ENCODE data around the gene ALDH3B1.

The ALDH3B1 gene

GRCh38 chr11:68051191-68052136, 41.3 kb downstream of the ALDH3B1 start:
- DNase-seq (ENCODE audit: extremely low read depth, low read depth): no peak
- TF ChIP-seq CTCF (IDR thresholded peaks at IDR 0.05; ENCODE audit: low read depth, low read length): no peak

GRCh38 chr11:68052137-68052873, 42.2 kb downstream of the ALDH3B1 start:
- no peak for DNase-seq (ENCODE audit: extremely low read depth, low read depth)
- TF ChIP-seq CTCF (IDR thresholded peaks at IDR 0.05; ENCODE audit: low read depth, low read length): no peak

- no peak for DNase-seq (ENCODE audit: extremely low read depth, low read depth)
- TF ChIP-seq CTCF (IDR thresholded peaks at IDR 0.05; ENCODE audit: low read depth, low read length): no peak
These were observed 43.0 kb downstream of the ALDH3B1 start for GRCh38 chr11:68053117-68053516.

- DNase-seq (ENCODE audit: extremely low read depth, low read depth): no peak
- no peak for TF ChIP-seq CTCF (IDR thresholded peaks at IDR 0.05; ENCODE audit: low read depth, low read length)
These were observed 44.1 kb downstream of the ALDH3B1 start for GRCh38 chr11:68053981-68054812.

- DNase-seq (ENCODE audit: extremely low read depth, low read depth): no peak
- TF ChIP-seq CTCF (IDR thresholded peaks at IDR 0.05; ENCODE audit: low read depth, low read length): no peak
These were observed 46.5 kb downstream of the ALDH3B1 start for GRCh38 chr11:68056317-68057285.

- no peak for DNase-seq (ENCODE audit: extremely low read depth, low read depth)
- TF ChIP-seq CTCF (IDR thresholded peaks at IDR 0.05; ENCODE audit: low read depth, low read length): no peak
These were observed 47.7 kb downstream of the ALDH3B1 start for GRCh38 chr11:68057807-68058206.

Measured in AG09319 (cell line).